ENCODE measurements around the gene CBY1.

The CBY1 gene

DNA sequence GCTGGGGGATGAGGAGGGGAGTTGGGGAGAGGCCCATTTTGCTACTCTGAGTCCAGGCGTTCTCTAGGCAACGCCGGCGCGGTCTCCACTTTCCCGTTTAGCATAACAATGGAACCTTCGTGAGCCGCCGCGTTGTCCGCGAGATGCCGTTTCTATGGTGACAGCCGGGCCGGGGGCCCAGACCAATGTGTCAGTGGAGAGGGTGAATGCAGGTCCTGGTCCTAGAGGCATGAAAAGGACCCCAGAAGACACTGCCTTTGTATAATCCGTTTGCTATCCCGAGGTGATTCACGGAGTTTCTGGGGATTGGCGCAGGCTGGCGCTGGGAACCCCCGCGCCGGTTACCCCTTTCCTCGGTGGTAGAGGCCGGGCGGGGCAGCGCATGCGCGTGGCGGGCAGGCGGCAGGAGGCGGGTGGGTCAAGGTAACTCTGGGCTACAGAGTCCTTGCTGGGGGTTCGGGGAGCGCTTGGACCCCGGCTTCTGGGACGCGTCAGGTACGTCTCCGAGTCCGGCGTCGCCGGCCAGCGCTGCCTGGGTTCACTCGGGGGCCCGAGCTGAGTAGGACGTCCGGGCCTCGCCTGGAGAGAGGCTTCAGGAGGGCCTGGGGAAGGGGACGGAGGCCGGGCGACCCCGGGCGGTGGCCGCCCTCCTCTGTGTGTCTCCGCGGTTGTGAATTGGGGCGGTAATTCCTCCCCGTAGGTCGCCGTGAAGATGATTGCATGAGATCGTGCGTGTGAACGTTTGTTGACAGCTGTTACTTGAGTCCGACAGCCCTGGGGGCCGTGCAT lies at the start of gene CBY1, which contains the start of gene FAM227A:
Gene CBY1, plus strand, starts transcription at position 383 of the 789 bp plus-strand sequence. CDS start 11,417 bp downstream, outside the sequence.
Gene FAM227A, minus strand, starts transcription at position 137 of the 789 bp plus-strand sequence. CDS start 6,224 bp downstream, outside the sequence.
- H3K79me2 ChIP-seq, result peaks cover 13% of the 10 kb centered on the region
- H2AFZ ChIP-seq, result peak within 1 kb of the TSS; percentile 94
- TF ChIP-seq, protein P1, sequence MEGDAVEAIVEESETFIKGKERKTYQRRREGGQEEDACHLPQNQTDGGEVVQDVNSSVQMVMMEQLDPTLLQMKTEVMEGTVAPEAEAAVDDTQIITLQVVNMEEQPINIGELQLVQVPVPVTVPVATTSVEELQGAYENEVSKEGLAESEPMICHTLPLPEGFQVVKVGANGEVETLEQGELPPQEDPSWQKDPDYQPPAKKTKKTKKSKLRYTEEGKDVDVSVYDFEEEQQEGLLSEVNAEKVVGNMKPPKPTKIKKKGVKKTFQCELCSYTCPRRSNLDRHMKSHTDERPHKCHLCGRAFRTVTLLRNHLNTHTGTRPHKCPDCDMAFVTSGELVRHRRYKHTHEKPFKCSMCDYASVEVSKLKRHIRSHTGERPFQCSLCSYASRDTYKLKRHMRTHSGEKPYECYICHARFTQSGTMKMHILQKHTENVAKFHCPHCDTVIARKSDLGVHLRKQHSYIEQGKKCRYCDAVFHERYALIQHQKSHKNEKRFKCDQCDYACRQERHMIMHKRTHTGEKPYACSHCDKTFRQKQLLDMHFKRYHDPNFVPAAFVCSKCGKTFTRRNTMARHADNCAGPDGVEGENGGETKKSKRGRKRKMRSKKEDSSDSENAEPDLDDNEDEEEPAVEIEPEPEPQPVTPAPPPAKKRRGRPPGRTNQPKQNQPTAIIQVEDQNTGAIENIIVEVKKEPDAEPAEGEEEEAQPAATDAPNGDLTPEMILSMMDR (IDR thresholded peaks at IDR 0.05), result no peak

DNA sequence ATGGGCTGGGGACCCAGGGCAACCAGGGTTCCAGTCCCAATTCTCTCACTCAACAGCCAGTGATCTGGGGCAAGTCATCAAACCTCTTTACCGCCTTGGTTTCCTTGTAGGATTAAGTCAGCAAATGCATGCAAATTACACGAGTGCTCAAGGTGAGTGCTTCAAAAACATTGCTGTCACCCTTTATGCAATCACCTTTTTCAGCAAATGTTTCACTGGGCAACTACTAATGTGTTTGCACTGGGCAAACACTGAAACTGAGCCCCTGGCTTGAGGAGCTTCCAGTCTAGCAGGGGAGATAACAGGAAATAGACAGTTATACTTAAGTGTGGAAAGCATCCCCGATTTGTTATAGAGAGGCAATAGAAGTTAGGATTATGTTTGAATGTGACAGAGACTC lies 48.8 kb upstream of the CBY1 start:
- no peaks in the 10 kb centered on the region for H3K27me3 ChIP-seq (ENCODE audit: control insufficient read depth, insufficient read depth, low read length)
- no peak overlapping the region for H2AFZ ChIP-seq
- H3K4me2 ChIP-seq (ENCODE audit: low read length), result no peak overlapping the region
- no peaks in the 10 kb centered on the region for H3K4me1 ChIP-seq
- H3K27ac ChIP-seq, result no peak overlapping the region
- no peaks in the 10 kb centered on the region for H3K79me2 ChIP-seq
- H3K36me3 ChIP-seq (ENCODE audit: control insufficient read depth, insufficient read depth, low read length), result no peaks in the 10 kb centered on the region
- H3K9me3 ChIP-seq (ENCODE audit: control insufficient read depth, low read length), result no peaks in the 10 kb centered on the region
- H3K9ac ChIP-seq, result no peak overlapping the region
- H3K4me3 ChIP-seq (ENCODE audit: low read depth, low read length), result no peak overlapping the region
- TF ChIP-seq, protein P1 (IDR thresholded peaks at IDR 0.05), result no peak

More for the DNA sequence above, at the start of gene CBY1, which contains the start of gene FAM227A:
- peak within 1 kb of the TSS; percentile 97 for H3K4me2 ChIP-seq (ENCODE audit: low read length)
- no peaks in the 10 kb centered on the region for H3K9me3 ChIP-seq (ENCODE audit: control insufficient read depth, low read length)
- no peaks in the 10 kb centered on the region for H3K36me3 ChIP-seq (ENCODE audit: control insufficient read depth, insufficient read depth, low read length)
- no peaks in the 10 kb centered on the region for H3K27me3 ChIP-seq (ENCODE audit: control insufficient read depth, insufficient read depth, low read length)
- peak within 1 kb of the TSS; percentile 76 for H3K9ac ChIP-seq
- peak within 1 kb of the TSS; percentile 99 for H3K4me3 ChIP-seq (ENCODE audit: low read depth, low read length)
- H3K27ac ChIP-seq, result peak within 1 kb of the TSS; percentile 97
- H3K4me1 ChIP-seq, result peaks cover 2% of the 10 kb centered on the region

DNA sequence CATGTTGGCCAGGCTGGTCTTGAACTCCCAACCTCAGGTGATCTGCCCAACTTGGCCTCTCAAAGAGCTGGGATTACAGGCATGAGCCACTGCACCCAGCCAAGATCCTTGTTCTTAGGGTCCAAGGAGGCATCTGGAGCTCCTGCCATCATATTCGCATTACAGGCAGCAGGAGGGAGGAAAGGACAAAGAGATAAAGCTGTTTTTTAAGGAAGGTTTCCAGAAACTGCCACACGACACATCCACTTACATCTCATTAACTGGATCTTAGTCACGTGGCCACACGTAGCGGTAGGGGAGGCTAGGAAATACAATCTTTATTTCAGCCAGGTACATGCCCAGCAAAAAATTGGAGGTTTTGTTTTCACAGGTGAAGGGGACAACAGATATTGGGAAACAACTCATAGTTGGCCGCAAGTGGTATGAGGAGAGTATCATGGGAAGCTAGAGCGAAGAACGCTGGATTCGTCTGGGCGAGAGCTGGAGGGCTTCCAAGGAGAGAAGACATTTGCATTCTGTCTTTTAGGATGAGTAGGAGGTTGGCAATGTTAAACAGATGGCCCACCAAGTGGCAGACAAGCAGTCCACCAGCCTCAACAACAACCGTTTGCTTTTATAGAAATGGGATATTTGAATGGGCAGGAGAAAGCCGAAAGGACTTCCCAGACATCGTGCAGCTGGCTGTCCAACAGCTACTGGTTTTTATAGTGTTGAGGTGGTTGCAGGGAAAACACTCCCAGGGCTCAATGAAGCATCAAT lies 47.3 kb upstream of the CBY1 start:
- Histone ChIP-seq H3K4me2 (ENCODE audit: low read length) (no peak overlapping the region), H3K4me1 (no peaks in the 10 kb centered on the region), H3K27ac (no peak overlapping the region), H3K79me2 (no peaks in the 10 kb centered on the region), H3K9ac (no peak overlapping the region), H3K36me3 (ENCODE audit: control insufficient read depth, insufficient read depth, low read length) (no peaks in the 10 kb centered on the region), H2AFZ (no peak overlapping the region), H3K27me3 (ENCODE audit: control insufficient read depth, insufficient read depth, low read length) (no peaks in the 10 kb centered on the region), H3K4me3 (ENCODE audit: low read depth, low read length) (no peak overlapping the region), H3K9me3 (ENCODE audit: control insufficient read depth, low read length) (no peaks in the 10 kb centered on the region)
- TF ChIP-seq, protein P1 (IDR thresholded peaks at IDR 0.05), result no peak

DNA sequence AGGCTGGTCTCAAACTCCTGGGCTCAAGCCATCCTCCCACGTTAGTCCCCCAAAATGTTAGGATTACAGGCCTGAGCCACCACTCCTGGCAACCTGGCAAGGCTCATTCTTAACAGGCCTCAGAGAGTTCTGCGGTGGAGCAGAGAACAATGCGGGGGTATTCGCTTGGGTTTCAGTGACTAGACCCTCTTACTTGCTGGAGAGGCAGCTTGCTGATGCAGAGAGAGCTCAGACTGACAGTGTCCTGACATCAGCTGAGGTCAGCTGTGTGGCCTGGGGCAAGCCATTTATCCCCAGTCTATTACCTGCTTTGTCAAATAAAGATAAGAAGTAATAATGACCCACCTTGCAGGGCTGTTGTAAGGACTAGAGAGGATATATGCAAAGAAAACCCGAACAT lies 46.2 kb upstream of the CBY1 start:
- Histone ChIP-seq H3K9ac (no peak overlapping the region), H3K4me1 (no peaks in the 10 kb centered on the region), H3K27ac (no peak overlapping the region), H3K27me3 (ENCODE audit: control insufficient read depth, insufficient read depth, low read length) (no peaks in the 10 kb centered on the region), H3K36me3 (ENCODE audit: control insufficient read depth, insufficient read depth, low read length) (no peaks in the 10 kb centered on the region), H2AFZ (no peak overlapping the region), H3K9me3 (ENCODE audit: control insufficient read depth, low read length) (no peaks in the 10 kb centered on the region), H3K4me2 (ENCODE audit: low read length) (no peak overlapping the region), H3K4me3 (ENCODE audit: low read depth, low read length) (no peak overlapping the region), H3K79me2 (no peaks in the 10 kb centered on the region)
- TF ChIP-seq, protein P1 (IDR thresholded peaks at IDR 0.05), result no peak
